ENCODE data around the gene SLC35F3.
"Not testable (repeated sequence)": the region's sequence is repeated elsewhere in the genome, so short reads cannot be mapped to it uniquely, and the experiment has no call there.

Gene SLC35F3

GRCh38 chr1:234149217-234149616 lies 244.7 kb downstream of the SLC35F3 start:
- no peak overlapping the region for H3K4me3 ChIP-seq (ENCODE audit: low read depth, low read length)
- H3K9me3 ChIP-seq (ENCODE audit: severe bottlenecking), result peaks cover 10% of the 10 kb centered on the region
- TF ChIP-seq CTCF (IDR thresholded peaks at IDR 0.05; ENCODE audit: low read depth, low read length), result no peak
- no peak for DNase-seq
- H3K27me3 ChIP-seq (ENCODE audit: insufficient read depth, low read depth, severe bottlenecking), result peaks cover 12% of the 10 kb centered on the region
- H3K36me3 ChIP-seq, result no peaks in the 10 kb centered on the region
- no peak overlapping the region for H3K27ac ChIP-seq

GRCh38 chr1:234150892-234151291 lies 246.4 kb downstream of the SLC35F3 start:
- no peak for DNase-seq
- peaks cover 10% of the 10 kb centered on the region for H3K9me3 ChIP-seq (ENCODE audit: severe bottlenecking)
- no peaks in the 10 kb centered on the region for H3K36me3 ChIP-seq
- peaks cover 12% of the 10 kb centered on the region for H3K27me3 ChIP-seq (ENCODE audit: insufficient read depth, low read depth, severe bottlenecking)
- TF ChIP-seq CTCF (IDR thresholded peaks at IDR 0.05; ENCODE audit: low read depth, low read length), result no peak
- H3K27ac ChIP-seq, result no peak overlapping the region
- no peak overlapping the region for H3K4me3 ChIP-seq (ENCODE audit: low read depth, low read length)

GRCh38 chr1:234152344-234152743 lies 247.9 kb downstream of the SLC35F3 start:
- peaks cover 11% of the 10 kb centered on the region for H3K27me3 ChIP-seq (ENCODE audit: insufficient read depth, low read depth, severe bottlenecking)
- H3K4me3 ChIP-seq (ENCODE audit: low read depth, low read length); H3K9me3 ChIP-seq (ENCODE audit: severe bottlenecking); DNase-seq; H3K36me3 ChIP-seq; H3K27ac ChIP-seq: not testable (repeated sequence)

- H3K27ac ChIP-seq, result no peak overlapping the region
- H3K27me3 ChIP-seq (ENCODE audit: insufficient read depth, low read depth, severe bottlenecking), result no peaks in the 10 kb centered on the region
- peak; percentile 68 for DNase-seq
- no peaks in the 10 kb centered on the region for H3K36me3 ChIP-seq
- no peaks in the 10 kb centered on the region for H3K9me3 ChIP-seq (ENCODE audit: severe bottlenecking)
- H3K4me3 ChIP-seq (ENCODE audit: low read depth, low read length), result no peak overlapping the region
- peak; percentile 73 for TF ChIP-seq CTCF (IDR thresholded peaks at IDR 0.05; ENCODE audit: low read depth, low read length)
Observed at GRCh38 chr1:234154320-234155251, 250.1 kb downstream of the SLC35F3 start.

- Histone ChIP-seq H3K9me3 (ENCODE audit: severe bottlenecking) (peaks cover 4% of the 10 kb centered on the region), H3K4me3 (ENCODE audit: low read depth, low read length) (no peak overlapping the region), H3K27me3 (ENCODE audit: insufficient read depth, low read depth, severe bottlenecking) (no peaks in the 10 kb centered on the region), H3K36me3 (no peaks in the 10 kb centered on the region), H3K27ac (no peak overlapping the region)
- TF ChIP-seq CTCF (IDR thresholded peaks at IDR 0.05; ENCODE audit: low read depth, low read length), result no peak
- no peak for DNase-seq
Observed at GRCh38 chr1:234162661-234163060, 258.2 kb downstream of the SLC35F3 start.

GRCh38 chr1:234163267-234163919 lies 258.9 kb downstream of the SLC35F3 start:
- H3K27ac ChIP-seq, result no peak overlapping the region
- H3K36me3 ChIP-seq, result no peaks in the 10 kb centered on the region
- peaks cover 4% of the 10 kb centered on the region for H3K9me3 ChIP-seq (ENCODE audit: severe bottlenecking)
- TF ChIP-seq CTCF (IDR thresholded peaks at IDR 0.05; ENCODE audit: low read depth, low read length), result no peak
- DNase-seq, result no peak
- H3K27me3 ChIP-seq (ENCODE audit: insufficient read depth, low read depth, severe bottlenecking), result no peaks in the 10 kb centered on the region
- H3K4me3 ChIP-seq (ENCODE audit: low read depth, low read length), result no peak overlapping the region

Measured in WERI-Rb-1 (cell line).